HPDE6-E6E7 (cell line): ENCODE results near the gene FOXJ3.
"Not testable (repeated sequence)": the region's sequence is repeated elsewhere in the genome, so short reads cannot be mapped to it uniquely, and the experiment has no call there.

Experiments used
- DNase-seq: peaks from one replicate; pipeline ENCODE4 v3.0.0; 2011; ENCODE audit warnings: missing footprints; ENCODE audit errors: extremely low spot score

Gene FOXJ3

DNA sequence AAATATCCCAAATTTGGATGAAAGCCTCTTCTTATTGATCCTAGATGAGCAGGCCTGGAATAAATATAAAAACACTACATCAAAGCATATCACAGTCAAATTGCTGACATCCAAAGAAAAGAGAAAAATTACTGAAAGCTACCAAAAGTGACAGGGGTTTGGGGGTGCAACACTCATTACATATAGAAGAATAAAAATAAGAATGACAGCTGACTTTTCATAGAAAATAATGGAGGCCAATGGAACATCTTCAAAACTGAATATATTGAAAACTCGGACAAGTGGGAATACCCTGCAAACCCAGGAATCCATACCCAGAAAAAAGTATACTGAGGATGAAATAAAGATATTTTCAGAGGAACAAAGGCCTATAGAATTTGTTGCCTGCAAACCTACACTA, 84.0 kb downstream of the FOXJ3 start:
- DNase-seq, result no peak

GRCh38 chr1:42250164-42250563, 84.9 kb downstream of the FOXJ3 start:
- no peak for DNase-seq

DNA sequence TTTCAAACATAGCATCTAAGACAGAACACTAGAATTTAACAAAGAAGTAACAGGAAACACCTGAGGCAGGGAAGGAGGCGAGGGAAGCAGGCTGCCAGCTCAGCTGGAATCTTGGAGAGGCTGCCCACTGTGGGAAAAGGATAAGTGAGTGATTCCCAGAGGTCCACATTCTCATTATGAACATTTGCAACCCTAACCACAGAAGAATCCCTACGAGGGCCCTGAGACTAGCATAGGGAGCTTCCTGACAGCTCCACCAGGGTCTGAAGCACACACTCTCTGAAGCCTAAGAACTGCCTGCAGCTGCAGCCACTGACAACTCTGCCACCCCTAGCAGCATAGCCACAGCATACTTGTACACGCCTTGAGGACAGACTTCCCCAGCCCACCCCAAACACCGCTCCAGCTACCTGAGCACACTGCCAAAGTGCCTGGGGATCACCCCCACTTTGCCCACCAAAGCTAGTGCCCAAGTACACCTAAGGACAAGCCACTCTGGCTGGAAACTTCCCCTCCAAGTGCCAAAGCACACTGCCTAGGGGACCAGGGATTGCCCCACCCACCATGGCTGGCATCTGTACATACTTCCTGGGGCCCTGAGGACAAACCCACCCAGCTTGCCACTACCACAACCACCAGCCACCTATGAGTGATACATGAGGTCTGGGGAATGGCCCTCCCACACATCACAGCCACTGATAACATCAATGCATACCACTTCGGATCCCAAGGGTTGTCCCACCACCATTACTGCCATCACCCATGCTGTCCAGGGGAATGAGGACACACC, 93.9 kb downstream of the FOXJ3 start:
- no peak for DNase-seq

DNA sequence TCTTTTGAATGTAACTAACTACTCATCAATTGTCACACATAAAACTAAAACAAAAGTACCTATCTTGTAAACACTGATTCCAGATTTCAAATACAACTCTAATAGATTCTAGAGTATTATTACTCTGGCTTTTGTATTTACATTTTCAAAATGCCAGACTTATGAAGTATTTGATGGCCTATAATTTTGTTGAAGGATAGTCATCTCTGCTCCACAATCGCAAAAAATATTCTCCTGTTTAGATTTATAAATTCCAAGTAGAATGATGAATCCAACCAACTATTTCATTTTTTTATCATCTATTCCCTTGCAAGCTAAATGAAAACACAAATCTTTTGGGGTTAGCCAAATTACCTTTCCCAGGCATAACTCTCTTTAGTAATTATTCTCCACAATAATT, 95.5 kb downstream of the FOXJ3 start:
- DNase-seq, result no peak

GRCh38 chr1:42239041-42239440, 96.0 kb downstream of the FOXJ3 start:
- DNase-seq, result no peak

GRCh38 chr1:42231253-42231652, 103.8 kb downstream of the FOXJ3 start:
- no peak for DNase-seq

DNA sequence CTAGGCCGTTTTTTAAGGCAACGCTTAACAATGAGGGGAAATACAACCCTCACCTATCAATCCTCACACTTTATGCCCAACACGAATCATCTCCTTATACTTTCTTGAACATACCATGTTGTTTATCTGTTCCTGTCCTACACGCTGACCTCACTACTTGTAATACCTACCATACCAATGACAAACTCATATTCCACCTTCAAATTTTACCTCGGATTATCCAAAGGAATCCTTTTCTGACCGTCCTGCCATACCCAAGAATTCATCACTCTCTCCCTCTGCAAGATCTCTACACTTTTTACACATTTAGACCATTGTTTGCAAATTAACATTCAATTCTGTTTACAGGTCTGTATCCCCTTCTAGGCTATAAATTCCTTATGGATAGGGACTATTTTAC, 106.1 kb downstream of the FOXJ3 start:
- no peak for DNase-seq

GRCh38 chr1:42223036-42223435, 112.0 kb downstream of the FOXJ3 start:
- no peak for DNase-seq

- DNase-seq, result no peak
Measured at GRCh38 chr1:42221952-42222606, 113.0 kb downstream of the FOXJ3 start.

DNA sequence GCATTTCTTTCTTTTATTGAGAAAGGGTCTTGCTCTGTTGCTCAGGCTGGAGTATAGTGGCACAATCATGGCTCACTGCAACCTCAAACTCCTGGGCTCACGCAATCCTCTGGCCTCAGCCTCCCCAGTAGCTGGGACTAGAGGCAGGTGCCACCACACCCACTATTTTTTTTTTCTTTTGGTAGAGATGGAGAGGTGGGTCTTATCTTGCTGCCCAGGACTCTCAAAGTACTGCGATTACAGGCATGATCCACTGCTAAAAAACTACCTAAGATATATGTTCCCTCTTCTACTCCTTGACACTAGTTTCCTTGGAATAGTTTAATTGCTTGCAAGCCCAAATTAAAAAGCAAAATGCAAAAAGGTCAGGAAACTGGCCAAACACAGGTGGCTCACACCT, 113.6 kb downstream of the FOXJ3 start:
- DNase-seq, result no peak

GRCh38 chr1:42219627-42220026, 115.4 kb downstream of the FOXJ3 start:
- no peak for DNase-seq

- DNase-seq, result no peak
Measured at GRCh38 chr1:42214447-42214871, 120.6 kb downstream of the FOXJ3 start.

GRCh38 chr1:42211224-42211623, 123.8 kb downstream of the FOXJ3 start:
- DNase-seq, result no peak

DNA sequence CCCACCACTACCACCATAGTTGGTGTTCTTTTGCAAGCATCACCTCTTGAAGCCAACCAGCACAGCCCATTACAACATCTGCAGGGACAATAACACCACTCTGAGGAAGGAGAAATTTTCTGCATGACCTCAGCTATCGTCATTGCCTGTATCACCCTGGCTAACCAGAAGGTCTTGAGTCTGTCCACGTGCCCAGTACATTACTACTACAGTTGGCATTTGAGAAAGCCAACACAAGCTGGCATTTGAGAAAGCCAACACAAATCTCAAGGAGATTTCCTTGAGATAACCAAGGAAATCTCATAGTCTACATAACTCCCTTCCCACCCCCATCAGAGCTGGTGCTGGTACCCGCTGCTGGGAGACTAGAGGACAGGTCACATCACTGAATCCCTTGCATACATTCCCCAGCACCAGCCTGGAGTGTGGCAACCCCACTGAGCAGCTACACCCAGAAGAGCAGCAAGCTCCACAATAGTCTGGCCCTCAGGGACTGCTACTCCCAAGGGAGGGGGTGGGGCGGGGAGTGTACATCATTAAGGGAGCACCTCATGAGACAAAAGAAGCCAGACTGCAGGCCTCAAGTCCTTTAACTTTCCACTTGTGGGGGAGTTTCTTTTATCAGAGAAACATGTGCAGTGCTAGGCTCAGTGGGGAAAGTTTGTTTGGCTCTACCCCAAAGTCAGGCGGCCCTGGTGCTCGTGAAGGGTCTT, 124.5 kb downstream of the FOXJ3 start:
- DNase-seq, result no peak

- no peak for DNase-seq
Measured at GRCh38 chr1:42209526-42210251, 125.3 kb downstream of the FOXJ3 start.

DNA sequence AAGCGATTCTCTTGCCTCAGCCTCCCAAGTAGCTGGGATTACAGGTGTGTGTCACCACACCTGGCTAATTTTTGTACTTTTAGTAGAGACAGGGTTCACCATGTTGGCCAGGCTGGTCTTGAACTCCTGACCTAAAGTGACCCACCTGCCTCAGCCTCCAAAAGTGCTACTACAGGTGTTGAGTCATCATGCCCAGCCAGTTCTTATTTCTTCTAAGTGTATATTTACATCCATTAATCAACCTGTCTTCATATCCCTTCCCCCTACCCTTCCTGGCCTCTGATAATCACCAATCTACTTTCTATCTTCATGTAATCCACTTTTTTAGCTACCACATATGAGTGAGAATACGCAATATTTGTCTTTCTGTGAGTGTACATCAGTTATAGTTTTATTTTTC, 128.1 kb downstream of the FOXJ3 start:
- DNase-seq, result not testable (repeated sequence)

- peak; percentile 36 for DNase-seq
Measured at GRCh38 chr1:42206164-42206563, 128.9 kb downstream of the FOXJ3 start.

DNA sequence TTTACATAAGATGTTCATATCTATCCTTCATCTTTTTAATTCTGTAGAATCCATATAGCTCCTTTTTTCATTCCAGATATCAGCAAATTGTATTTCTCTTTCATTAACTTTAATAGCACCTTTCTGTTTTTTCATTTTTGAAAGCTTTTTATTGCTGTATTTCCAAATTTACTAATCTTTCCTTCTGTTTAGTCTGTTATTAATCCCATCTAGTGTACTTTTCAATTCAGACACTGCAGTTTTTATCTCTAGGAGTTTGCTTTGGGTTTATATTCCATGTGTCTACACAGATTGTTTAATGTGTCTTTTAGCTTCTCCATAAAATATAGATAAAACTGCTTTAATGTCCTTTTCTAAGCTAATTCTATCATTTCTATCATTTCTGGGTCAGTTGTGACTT, 133.0 kb downstream of the FOXJ3 start:
- DNase-seq, result no peak

DNA sequence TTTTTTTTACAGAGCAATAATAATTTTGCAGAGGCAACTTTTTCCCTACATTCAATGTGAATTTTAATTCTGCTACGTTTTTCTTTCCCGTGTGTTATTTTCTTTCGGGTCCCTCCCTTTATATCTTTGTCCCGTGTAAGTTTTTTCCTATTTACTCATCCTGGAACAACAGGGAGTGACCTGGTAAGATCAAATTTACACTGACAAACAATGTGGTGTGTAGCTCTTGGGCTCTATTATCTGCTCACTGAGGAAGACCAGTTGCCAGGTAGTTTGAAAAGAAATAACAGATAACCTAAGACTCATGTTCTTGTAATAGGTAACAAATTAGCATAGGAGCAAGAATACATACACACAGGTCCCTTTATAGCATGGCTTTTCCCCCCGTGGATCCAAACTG, 136.8 kb downstream of the FOXJ3 start:
- no peak for DNase-seq

GRCh38 chr1:42195841-42196240, 139.2 kb downstream of the FOXJ3 start:
- no peak for DNase-seq

DNA sequence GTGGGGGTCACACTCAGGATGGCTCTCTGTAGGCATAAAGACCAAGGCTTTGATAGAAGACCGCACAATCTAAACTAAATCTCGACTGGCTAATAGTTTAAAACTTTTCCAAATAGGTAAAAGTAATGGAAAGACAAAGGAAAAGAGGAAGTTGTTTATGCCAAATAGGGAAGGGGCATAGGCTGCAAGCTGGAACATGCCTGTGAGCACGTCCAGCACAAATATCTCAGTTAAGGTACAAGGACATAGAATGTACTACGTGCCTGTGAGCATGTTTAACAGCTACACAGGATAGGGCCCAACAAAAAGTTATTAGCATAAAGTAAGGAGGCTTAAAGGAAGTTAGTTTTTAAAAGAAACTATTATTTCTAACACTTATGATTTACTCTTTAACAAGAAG, 142.9 kb downstream of the FOXJ3 start:
- DNase-seq, result no peak

DNA sequence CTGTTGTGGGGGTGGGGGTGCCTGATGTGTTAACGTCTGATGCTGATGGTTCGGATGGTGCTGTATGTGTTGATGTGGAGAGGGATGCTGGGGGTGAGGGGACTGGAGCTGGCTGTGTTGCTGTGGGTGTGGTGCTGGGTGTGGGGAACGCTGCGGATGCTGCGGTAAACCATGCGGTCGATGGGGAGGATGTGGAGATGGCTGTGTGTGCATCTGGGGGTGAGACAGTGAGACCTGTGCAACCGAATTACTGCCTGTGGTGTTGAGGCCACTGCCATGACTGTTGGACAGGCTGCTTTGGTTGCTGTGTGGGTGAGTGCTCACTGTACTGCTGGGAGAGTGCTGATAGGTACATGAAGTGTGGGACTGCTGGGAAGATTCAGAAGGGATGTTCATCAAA, 143.7 kb downstream of the FOXJ3 start:
- no peak for DNase-seq
